Right cardiac atrium (tissue), 5 donors: ENCODE results near the gene AOC2. TPM values are rescaled to one million over a fixed set of nuclear protein-coding genes. Genes with fewer than 3 reads are reported as not detected.
"Not testable (repeated sequence)": the region's sequence is repeated elsewhere in the genome, so short reads cannot be mapped to it uniquely, and the experiment has no call there.

Source experiments
- ATAC-seq, 2 donors: fragments of 200-7000 bp; cut with Tn5 transposase; one replicate each; pipeline versions ENCODE4 v1.8.0 to v1.9.1; 2020; ENCODE audit warnings: moderate library complexity in 2 of 2, mild to moderate bottlenecking in 1 of 2
- DNase-seq, 3 donors: peaks; one replicate each; pipeline ENCODE4 v3.0.0-alpha.2; 2020
- H3K27ac ChIP-seq: one replicate; pipeline ENCODE4 v1.5.1; 2013; ENCODE audit warnings: mild to moderate bottlenecking, low read length, control low read depth, moderate library complexity
- H3K27me3 ChIP-seq: one replicate; pipeline ENCODE4 v1.6.1; 2013; ENCODE audit not compliant: control insufficient read depth, insufficient read depth
- H3K4me1 ChIP-seq: one replicate; pipeline ENCODE4 v1.6.1; 2013; ENCODE audit warnings: low read length; ENCODE audit not compliant: control insufficient read depth, insufficient read depth
- H3K4me3 ChIP-seq: one replicate; pipeline ENCODE4 v1.5.1; 2013; ENCODE audit warnings: low read length, control low read depth
- H3K9me3 ChIP-seq: one replicate; pipeline ENCODE4 v1.6.1; 2013; ENCODE audit warnings: low read length; ENCODE audit not compliant: control insufficient read depth
- WGBS: extraction: QIAGEN DNeasy Blood & Tissue Kit; methylation state at CpG from one replicate; pipeline ENCODE4 v1.1.7; 2013; 5-methylcytosine and 5-hydroxymethylcytosine counted together
- intact Hi-C, 4 donors: fragments of 100-400 bp; cut with DNase I; formaldehyde crosslinking; loops; one replicate each; pipeline versions ENCODE4 v1.11.0 to v1.14.0; 2022 to 2023
- polyA plus RNA-seq: library from polyadenylated mRNA; stranded (reverse); fragments of 200-250 nt; gene quantifications from one replicate; pipeline ENCODE4 v1.2.3, GENCODE V29; 2013
- total RNA-seq, 4 donors: library from RNA; stranded (reverse); fragmentation: NEBNext Ultra II Directional; extraction: Animal tissue kit (Norgen Biotek cat#: 25700); gene quantifications; one replicate each; pipeline ENCODE4 v1.2.1, GENCODE V29; 2021
- donor health status: healthy with polysubstance abuse.
- donor health status: DM: no; HTN: yes; CAD: no.
- donor health status: DM: no; HTN: no; CAD: no.
- donor health status: DM: no; HTN: yes; CAD: no; lungs with severe emphysema.
- donor health status: DM: yes; HTN: yes; CAD: no.

AOC2 gene
- total and polyA plus RNA-seq, 5 donors = 0.37 to 0.67 (median 0.52) TPM

- Histone ChIP-seq H3K27ac (no peak overlapping the region), H3K27me3 (no peaks in the 10 kb centered on the region), H3K4me3 (no peak overlapping the region), H3K4me1 (peaks cover 2% of the 10 kb centered on the region), H3K9me3 (no peaks in the 10 kb centered on the region)
- WGBS = 86% methylated on average over 3 of the region's 3 CpGs
- intact Hi-C loops = no loop called here
- DNase-seq = no peak
- no peak for ATAC-seq
Measured at GRCh38 chr17:42848093-42848492, 3.7 kb downstream of the AOC2 start.

- WGBS = 91% methylated on average over 9 of the region's 9 CpGs
- H3K27me3 ChIP-seq = no peaks in the 10 kb centered on the region
- no peak overlapping the region for H3K27ac ChIP-seq
- DNase-seq = no peak
- intact Hi-C loops = no loop called here
- no peak for ATAC-seq
- H3K9me3 ChIP-seq = no peaks in the 10 kb centered on the region
- peaks cover 2% of the 10 kb centered on the region for H3K4me1 ChIP-seq
- no peak overlapping the region for H3K4me3 ChIP-seq
Measured at GRCh38 chr17:42849031-42849430, 4.7 kb downstream of the AOC2 start.

GRCh38 chr17:42849451-42850181, 5.2 kb downstream of the AOC2 start:
- intact Hi-C loops = no loop called here
- DNase-seq (peak; percentile 51 to 76 (median 72)), ATAC-seq (peak in 1 of 2 donors; percentile 2)
- Histone ChIP-seq H3K4me1 (peaks cover 2% of the 10 kb centered on the region), H3K9me3 (no peaks in the 10 kb centered on the region), H3K27me3 (no peaks in the 10 kb centered on the region), H3K4me3 (no peak overlapping the region), H3K27ac (no peak overlapping the region)
- WGBS = 54% methylated on average over 8 of the region's 8 CpGs

GRCh38 chr17:42850954-42851353, 6.6 kb downstream of the AOC2 start, which contains the start of gene AOC3:
Gene AOC3 (plus strand): TSS chr17:42851199. CDS start chr17:42851344, 145 bp downstream.
- peak within 1 kb of the TSS; percentile 40 for H3K27ac ChIP-seq
- H3K27me3 ChIP-seq = no peaks in the 10 kb centered on the region
- WGBS = 40% methylated on average over 9 of the region's 9 CpGs
- intact Hi-C loops = no loop called here
- peak within 1 kb of the TSS; percentile 37 for H3K4me3 ChIP-seq
- DNase-seq (peak; percentile 69 to 87 (median 85)), ATAC-seq (peak; percentile 52 to 58)
- peaks cover 2% of the 10 kb centered on the region for H3K4me1 ChIP-seq
- H3K9me3 ChIP-seq = no peaks in the 10 kb centered on the region

GRCh38 chr17:42851371-42852240, 7.2 kb downstream of the AOC2 start:
- intact Hi-C loops, DNase-seq, H3K9me3 ChIP-seq, ATAC-seq, H3K4me1 ChIP-seq, H3K27me3 ChIP-seq: not testable (repeated sequence)
- WGBS = 76% methylated on average over 23 of the region's 28 CpGs
- H3K27ac ChIP-seq = peak overlapping the region; percentile 40
- peak overlapping the region; percentile 37 for H3K4me3 ChIP-seq

- Histone ChIP-seq H3K27ac (peak overlapping the region; percentile 60), H3K4me1 (peaks cover 2% of the 10 kb centered on the region), H3K9me3 (no peaks in the 10 kb centered on the region), H3K4me3 (peak overlapping the region; percentile 2), H3K27me3 (no peaks in the 10 kb centered on the region)
- intact Hi-C loops = no loop called here
- WGBS = 83% methylated on average over 15 of the region's 15 CpGs
- ATAC-seq (no peak), DNase-seq (no peak)
Measured at GRCh38 chr17:42852351-42852750, 8.0 kb downstream of the AOC2 start.

GRCh38 chr17:42853004-42853403, 8.6 kb downstream of the AOC2 start:
- no peaks in the 10 kb centered on the region for H3K27me3 ChIP-seq
- peaks cover 2% of the 10 kb centered on the region for H3K4me1 ChIP-seq
- H3K9me3 ChIP-seq = no peaks in the 10 kb centered on the region
- WGBS = 46% methylated on average over 4 of the region's 4 CpGs
- intact Hi-C loops = no loop called here
- peak overlapping the region; percentile 2 for H3K4me3 ChIP-seq
- H3K27ac ChIP-seq = peak overlapping the region; percentile 60
- DNase-seq = peak in 1 of 3 donors; percentile 69
- ATAC-seq = peak; percentile 59 to 73

- DNase-seq = no peak
- Histone ChIP-seq H3K27ac (peak overlapping the region; percentile 23), H3K4me1 (peaks cover 2% of the 10 kb centered on the region), H3K27me3 (no peaks in the 10 kb centered on the region), H3K4me3 (peak overlapping the region; percentile 2), H3K9me3 (no peaks in the 10 kb centered on the region)
- 66% methylated on average over 5 of the region's 5 CpGs for WGBS
- no peak for ATAC-seq
- intact Hi-C loops = no loop called here
Measured at GRCh38 chr17:42853597-42853967, 9.2 kb downstream of the AOC2 start.

GRCh38 chr17:42853968-42854790, 9.8 kb downstream of the AOC2 start:
- no peaks in the 10 kb centered on the region for H3K27me3 ChIP-seq
- DNase-seq (no peak), ATAC-seq (no peak)
- peaks cover 2% of the 10 kb centered on the region for H3K4me1 ChIP-seq
- 80% methylated on average over 15 of the region's 15 CpGs for WGBS
- H3K9me3 ChIP-seq = no peaks in the 10 kb centered on the region
- H3K27ac ChIP-seq = peak overlapping the region; percentile 23
- peak overlapping the region; percentile 2 for H3K4me3 ChIP-seq
- intact Hi-C loops = no loop called here

- Histone ChIP-seq H3K4me3 (no peak overlapping the region), H3K27me3 (no peaks in the 10 kb centered on the region), H3K27ac (no peak overlapping the region), H3K9me3 (no peaks in the 10 kb centered on the region), H3K4me1 (peaks cover under 1% of the 10 kb centered on the region)
- intact Hi-C loops = no loop called here
- no peak for ATAC-seq
- WGBS = 79% methylated on average over 8 of the region's 8 CpGs
- DNase-seq = no peak
Measured at GRCh38 chr17:42855048-42855596, 10.7 kb downstream of the AOC2 start.
